HG03159 (cell line): Measurements from ENCODE around the gene FAM53B.
"Not testable (repeated sequence)": the region's sequence is repeated elsewhere in the genome, so short reads cannot be mapped to it uniquely, and the experiment has no call there.

Source experiments
- ATAC-seq: cut with Tn5 transposase; IDR thresholded peaks from one replicate; pipeline ENCODE4 v1.9.1; 2021; ENCODE audit warnings: mild to moderate bottlenecking, moderate library complexity; ENCODE audit not compliant: unreplicated experiment

The FAM53B gene

GRCh38 chr10:124616040-124616835 is 127.9 kb downstream of the FAM53B start:
- ATAC-seq = no peak

DNA sequence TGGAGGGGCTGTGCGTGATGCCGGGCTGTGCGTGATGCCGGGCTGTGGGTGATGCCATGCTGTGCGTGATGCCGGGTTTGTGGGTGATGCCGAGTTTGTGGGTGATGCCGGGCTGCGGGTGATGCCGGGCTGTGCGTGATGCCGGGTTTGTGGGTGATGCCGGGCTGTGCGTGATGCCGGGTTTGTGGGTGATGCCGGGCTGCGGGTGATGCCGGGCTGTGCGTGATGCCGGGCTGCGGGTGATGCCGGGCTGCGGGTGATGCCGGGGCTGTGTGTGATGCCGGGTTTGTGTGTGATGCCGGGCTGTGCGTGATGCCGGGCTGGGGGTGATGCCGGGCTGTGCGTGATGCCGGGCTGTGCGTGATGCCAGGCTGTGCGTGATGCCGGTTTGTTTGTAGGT is 128.9 kb downstream of the FAM53B start:
- no peak for ATAC-seq

- ATAC-seq = no peak
These were observed 130.0 kb downstream of the FAM53B start for GRCh38 chr10:124614003-124614659.

- no peak for ATAC-seq
These were observed 131.3 kb downstream of the FAM53B start for GRCh38 chr10:124612611-124613498.

- no peak for ATAC-seq
These were observed 132.4 kb downstream of the FAM53B start for GRCh38 chr10:124611738-124612137.

GRCh38 chr10:124610851-124611250 is 133.3 kb downstream of the FAM53B start:
- not testable (repeated sequence) for ATAC-seq

- not testable (repeated sequence) for ATAC-seq
These were observed 134.0 kb downstream of the FAM53B start for GRCh38 chr10:124610186-124610585.

DNA sequence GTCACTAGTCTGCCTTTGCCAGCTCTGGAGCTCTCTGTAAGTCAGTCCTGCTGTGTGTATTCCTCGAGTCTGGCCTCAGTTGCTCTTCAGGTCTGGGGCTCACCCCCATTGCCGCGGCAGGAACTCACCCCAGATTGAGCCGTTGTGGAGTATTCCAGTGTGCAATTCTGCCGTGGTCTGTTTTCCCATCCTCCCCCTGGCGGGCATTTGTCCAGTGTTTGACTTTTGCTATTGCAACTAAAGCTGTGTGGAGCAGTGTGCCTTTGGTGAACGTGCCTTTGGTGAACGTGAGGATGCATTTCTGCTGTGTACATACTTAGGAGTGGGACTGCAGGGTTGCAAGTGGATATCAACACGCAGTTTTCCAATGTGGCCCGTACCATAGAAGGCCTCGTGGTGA is 134.5 kb downstream of the FAM53B start:
- ATAC-seq = no peak

GRCh38 chr10:124608093-124608721 is 136.0 kb downstream of the FAM53B start:
- no peak for ATAC-seq

- ATAC-seq = no peak
These were observed 136.5 kb downstream of the FAM53B start for GRCh38 chr10:124607693-124608092.

GRCh38 chr10:124606822-124607221 is 137.4 kb downstream of the FAM53B start:
- no peak for ATAC-seq

DNA sequence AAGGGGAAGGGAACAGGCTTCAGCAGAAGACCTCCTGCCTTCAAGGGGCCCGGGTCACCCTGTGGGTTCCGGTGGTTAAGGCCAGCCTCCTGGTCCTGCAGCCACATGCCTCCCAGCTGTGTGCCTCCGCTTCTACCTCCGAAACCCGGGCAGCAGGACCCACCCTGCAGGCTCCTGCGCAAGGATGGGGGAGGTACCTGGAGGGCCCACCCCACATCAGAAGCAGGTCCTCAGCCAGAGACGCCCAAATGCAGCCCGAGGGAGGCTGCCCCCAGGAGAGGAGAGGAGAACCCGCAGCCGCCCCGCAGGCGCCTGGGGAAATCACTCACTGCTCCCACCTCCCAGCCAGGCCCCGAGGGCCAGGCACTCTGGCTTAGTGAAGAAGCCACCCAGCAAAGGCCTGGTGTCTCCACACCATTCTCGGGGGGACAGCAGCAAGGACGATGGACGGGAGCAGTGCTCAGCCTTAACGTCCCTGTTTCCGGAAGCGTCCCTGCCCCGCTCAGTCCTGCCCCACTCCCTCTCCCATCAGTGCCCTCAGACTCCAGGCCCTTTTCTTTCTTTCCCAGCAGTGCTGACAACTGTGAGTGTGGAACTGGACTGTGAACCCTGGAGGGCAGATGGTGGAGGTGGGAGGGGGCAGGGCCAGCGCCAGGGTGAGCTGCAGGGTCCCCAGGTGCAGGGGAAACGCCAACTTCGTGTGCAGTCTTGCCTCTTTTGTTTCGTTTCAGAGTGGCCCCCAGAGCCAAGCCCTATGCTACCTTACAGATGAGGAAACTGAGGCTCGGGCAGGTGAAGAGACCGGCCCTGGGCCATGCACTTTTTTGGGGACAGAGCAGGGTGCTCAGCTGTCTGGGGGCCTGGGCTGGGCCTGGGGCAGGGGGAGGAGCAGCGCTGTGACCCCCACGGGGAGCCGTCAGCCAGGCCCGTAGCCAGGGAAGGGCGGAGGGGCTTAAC is 138.0 kb downstream of the FAM53B start:
- no peak for ATAC-seq

DNA sequence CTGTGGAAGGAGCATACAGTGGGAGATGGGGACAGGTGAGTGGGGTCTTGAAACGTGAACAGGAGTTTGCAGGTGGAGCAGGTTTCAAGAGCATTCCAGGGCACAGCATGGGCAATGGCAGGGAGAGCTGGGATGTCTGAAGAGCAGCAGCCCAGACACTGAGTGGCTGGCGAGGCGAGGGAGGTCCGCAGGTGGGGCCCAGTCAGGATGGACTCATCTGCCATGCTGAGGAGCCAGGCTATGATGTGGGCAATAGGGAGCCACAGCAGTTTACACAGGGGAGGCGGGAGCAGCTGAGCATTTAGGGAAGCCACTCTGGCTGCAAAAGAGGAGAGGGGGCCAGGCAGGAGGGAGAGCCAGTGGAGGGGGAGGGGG is 138.7 kb downstream of the FAM53B start:
- ATAC-seq = no peak

DNA sequence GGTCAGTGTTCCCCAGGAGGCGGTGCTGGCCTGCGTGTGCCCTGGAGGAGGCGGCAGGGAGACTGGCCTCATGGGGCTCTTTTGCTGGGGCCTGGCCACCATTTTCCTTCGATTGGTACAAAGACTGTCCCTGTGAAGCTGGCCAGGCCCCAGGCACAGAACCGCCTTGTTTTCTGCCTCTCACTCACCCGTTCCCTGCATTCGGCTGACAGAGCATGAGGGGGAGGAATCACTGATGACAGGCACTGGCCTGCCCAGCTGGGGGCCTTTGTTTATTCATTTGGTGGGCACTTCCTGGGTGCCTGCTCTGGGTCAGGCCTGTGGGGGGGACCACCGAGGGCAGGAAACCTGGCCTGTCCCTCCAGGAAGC is 139.2 kb downstream of the FAM53B start:
- no peak for ATAC-seq

DNA sequence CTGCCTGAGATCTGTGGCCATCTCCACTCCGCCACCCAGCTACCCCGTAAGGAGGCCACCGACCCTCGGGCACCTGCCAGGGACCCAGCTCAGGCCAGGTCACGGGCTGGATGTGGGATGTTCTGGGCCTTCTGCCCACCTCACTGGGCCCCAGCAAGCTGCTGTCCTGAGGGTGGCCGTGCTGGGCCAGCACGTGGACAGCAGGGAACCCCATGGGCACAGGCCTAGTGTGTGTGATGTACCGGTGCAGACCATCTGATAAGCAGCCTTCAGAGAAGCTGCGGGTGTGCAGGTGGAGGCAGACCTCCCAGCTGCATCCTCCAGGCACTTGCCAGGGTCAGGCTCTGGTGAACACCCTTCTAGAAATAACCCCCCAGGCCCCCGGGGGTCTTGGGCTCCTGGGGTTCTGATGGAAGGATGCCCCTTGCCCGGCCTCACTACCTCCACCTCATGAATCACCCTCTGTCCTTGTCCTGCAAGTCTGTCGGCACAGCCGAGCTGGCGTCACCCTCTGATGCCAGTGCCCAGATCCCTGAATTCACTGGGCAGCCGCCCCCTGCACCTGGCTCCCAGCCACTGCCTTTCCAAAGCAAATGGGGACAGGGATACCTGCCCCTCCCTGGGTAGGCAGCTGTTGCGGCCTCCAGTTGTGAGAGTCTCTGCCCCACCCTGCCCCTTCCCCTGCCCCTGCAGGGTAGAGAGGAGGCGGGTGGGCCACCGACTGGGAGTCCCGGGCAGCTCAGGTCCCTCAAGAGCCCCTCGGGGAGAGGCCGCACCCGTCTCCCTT is 139.8 kb downstream of the FAM53B start:
- ATAC-seq = no peak

DNA sequence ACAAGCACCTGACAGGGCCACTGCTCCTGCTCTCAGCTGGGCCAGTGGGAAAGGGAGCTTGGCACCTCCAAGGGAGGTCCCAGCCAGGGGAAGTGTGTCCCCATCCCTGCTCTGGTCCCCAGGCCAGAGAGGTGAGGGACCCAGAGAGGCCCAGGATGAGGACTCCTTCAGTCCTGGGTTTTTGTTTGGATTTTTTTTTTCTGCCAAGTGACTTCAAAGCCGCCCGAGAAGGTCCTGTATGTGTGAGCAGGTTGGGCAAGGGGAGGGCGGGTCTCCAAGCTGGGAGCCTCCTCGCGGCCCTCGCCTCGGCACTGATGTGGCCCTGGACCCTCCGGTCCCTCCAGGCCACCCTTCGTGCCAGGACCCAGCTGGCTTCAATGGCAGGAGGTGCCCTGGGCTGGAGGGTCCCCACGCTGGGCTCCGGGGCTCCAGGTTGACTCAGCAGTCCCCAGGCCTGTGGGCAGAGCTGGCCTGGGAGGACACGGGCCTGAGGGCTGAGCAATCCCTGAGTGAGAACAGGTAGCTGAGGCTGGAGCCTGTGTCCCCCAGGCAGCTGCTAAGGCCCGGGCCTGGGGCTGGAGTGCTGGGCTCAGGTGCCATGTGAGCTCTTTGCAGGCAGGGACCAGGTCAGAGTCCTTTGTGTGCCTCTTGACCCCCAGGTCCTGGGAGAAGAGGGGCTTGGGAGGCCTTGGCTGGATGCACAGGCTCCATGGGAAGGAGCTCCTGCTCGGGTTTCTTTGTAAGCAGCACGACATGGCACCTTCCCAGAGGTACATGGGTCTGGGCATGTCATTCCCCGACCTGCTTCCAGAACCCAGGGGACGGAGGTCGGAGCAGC is 140.6 kb downstream of the FAM53B start:
- no peak for ATAC-seq

- no peak for ATAC-seq
These were observed 141.4 kb downstream of the FAM53B start for GRCh38 chr10:124602646-124603365.

DNA sequence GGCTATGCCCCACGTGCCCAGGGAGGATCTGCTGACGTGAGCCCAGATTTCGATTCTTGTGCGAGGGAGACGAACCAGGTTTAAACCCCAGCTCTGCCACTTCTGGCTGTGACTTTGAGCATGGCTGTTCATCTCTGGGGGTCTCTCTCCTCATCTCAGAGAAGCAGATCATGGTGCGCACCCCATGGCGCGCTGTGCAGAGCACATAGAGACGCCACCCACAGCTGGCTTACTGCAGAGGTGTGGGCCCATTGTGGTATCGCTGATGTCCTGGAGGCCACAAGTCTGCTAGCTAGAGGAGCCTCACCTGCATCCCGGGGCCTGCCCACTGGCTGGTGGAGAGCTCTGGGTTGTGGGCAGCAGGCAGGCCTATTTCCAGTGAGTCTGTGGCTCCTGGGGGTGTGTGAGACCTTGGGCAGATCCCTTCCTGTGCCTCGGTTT is 142.0 kb downstream of the FAM53B start:
- ATAC-seq = no peak
